SU-DHL-6 (cell line): ENCODE data around the gene CAPN8.

ENCODE experiments used
- H2AFZ ChIP-seq: fragments of 200-600 bp; sonication (generic); 2 replicates; pipeline ENCODE4 v1.6.1; 2014; ENCODE audit warnings: low read depth, mild to moderate bottlenecking, moderate library complexity, mixed read lengths, antibody characterized with exemption, low read length; ENCODE audit not compliant: severe bottlenecking
- H3F3A ChIP-seq: fragments of 200-600 bp; shearing (Covaris generic); 2 replicates; pipeline ENCODE4 v1.6.0; 2016; ENCODE audit warnings: antibody characterized with exemption, mild to moderate bottlenecking; ENCODE audit not compliant: insufficient read depth
- H3K27ac ChIP-seq: fragments of 200-600 bp; sonication (generic); 2 replicates; pipeline ENCODE4 v1.5.1; 2016; ENCODE audit warnings: low read depth, mild to moderate bottlenecking, low read length, moderate library complexity, mixed read lengths
- H3K27me3 ChIP-seq: fragments of 200-600 bp; sonication (generic), shearing (Covaris generic); 2 replicates; pipeline ENCODE4 v1.6.0; 2014; ENCODE audit warnings: mild to moderate bottlenecking, low read length
- H3K36me3 ChIP-seq: fragments of 200-600 bp; sonication (generic); 2 replicates; pipeline ENCODE4 v1.6.1; 2014; ENCODE audit warnings: mild to moderate bottlenecking, low read length, mixed read lengths
- H3K4me2 ChIP-seq: fragments of 300-600, 200-600 bp; shearing (Covaris generic), sonication (generic); 2 replicates; pipeline ENCODE4 v1.6.0; 2014; ENCODE audit warnings: low read length, low read depth, mild to moderate bottlenecking; ENCODE audit not compliant: poor library complexity, severe bottlenecking
- H3K4me3 ChIP-seq: fragments of 200-600 bp; sonication (generic); 2 replicates; pipeline ENCODE4 v1.5.1; 2014; ENCODE audit warnings: antibody characterized with exemption, low read length, mild to moderate bottlenecking, mixed read lengths; ENCODE audit not compliant: insufficient read depth, poor library complexity, severe bottlenecking
- H3K79me2 ChIP-seq: fragments of 200-600 bp; sonication (generic); 2 replicates; pipeline ENCODE4 v1.6.1; 2014; ENCODE audit warnings: mild to moderate bottlenecking, low read length, moderate library complexity; ENCODE audit not compliant: insufficient read depth
- H3K9ac ChIP-seq: fragments of 200-600 bp; sonication (generic); 2 replicates; pipeline ENCODE4 v1.7.0; 2014; ENCODE audit warnings: mild to moderate bottlenecking, low read length
- H3K9me2 ChIP-seq: fragments of 200-600 bp; sonication (generic); replicated peaks from 2 replicates; pipeline ENCODE4 v1.6.1; 2014; ENCODE audit warnings: low read length; ENCODE audit not compliant: insufficient read depth
- H3K9me3 ChIP-seq: fragments of 200-600 bp; sonication (generic); 2 replicates; pipeline ENCODE4 v1.6.1; 2014; ENCODE audit warnings: low read length, mixed read lengths; ENCODE audit not compliant: insufficient read depth
- H4K20me1 ChIP-seq: fragments of 200-600 bp; sonication (generic); 2 replicates; pipeline ENCODE4 v1.6.1; 2014; ENCODE audit warnings: low read depth, mild to moderate bottlenecking, antibody characterized with exemption, low read length, moderate library complexity, mixed read lengths
- CTCF ChIP-seq: fragments of 200-600 bp; sonication (generic); IDR thresholded peaks from one replicate; pipeline ENCODE4 v1.5.1; 2017; ENCODE audit warnings: antibody characterized with exemption, mild to moderate bottlenecking, low read length, moderate library complexity; ENCODE audit not compliant: insufficient read depth, poor library complexity, severe bottlenecking
- EZH2phosphoT487 ChIP-seq: fragments of 200-600 bp; sonication (generic), shearing (Covaris generic); conservative IDR thresholded peaks from 2 replicates; pipeline ENCODE4 v1.6.1; 2018; ENCODE audit warnings: mild to moderate bottlenecking, antibody characterized with exemption, low read length, moderate library complexity, mixed read lengths

Gene CAPN8

DNA sequence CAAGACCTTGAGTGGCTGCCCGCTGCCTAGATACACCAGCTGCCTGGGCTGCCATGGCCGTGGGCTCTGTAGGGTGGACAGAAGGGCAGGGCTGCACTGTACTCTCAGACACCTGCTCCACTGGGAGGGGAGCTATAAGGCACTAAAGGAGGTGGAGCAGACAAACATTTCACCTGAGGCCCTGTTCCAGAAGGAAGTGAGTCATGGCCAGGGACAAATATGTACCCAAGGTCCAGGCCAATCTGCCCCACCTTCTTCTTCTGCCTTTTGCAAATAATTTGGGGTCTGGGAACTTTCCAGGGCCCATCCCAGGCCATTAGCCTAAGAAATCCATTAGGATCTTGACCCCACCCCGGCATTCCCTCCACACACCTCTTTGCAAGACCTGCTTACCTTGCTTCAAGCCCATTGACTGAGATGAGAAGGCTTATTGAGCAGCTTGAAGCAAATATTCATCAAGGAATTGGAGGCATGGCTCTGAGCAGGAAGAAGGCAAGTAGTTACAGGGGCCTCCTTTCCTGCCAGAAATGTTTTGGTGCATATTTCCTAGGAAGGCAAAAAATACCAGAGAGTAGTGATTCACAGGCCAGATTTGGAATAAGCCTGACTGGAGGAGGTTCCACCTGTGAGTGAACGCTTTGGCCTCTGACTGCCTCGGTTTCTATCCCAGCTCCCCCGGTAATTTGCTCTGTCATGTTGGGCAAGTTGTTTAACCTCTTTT, at the start of gene CAPN8:
TSS of gene CAPN8 (minus strand) at position 110 of the 721 bp plus-strand sequence. CDS start at position 55, 55 bp downstream.
- H4K20me1 ChIP-seq: no peaks in the 10 kb centered on the region
- no peaks in the 10 kb centered on the region for H3K27me3 ChIP-seq
- H3K36me3 ChIP-seq: no peaks in the 10 kb centered on the region
- no peak within 1 kb of the TSS for H3K9ac ChIP-seq
- H3K79me2 ChIP-seq: no peaks in the 10 kb centered on the region
- no peaks in the 10 kb centered on the region for H3K9me3 ChIP-seq
- no peak within 1 kb of the TSS for H2AFZ ChIP-seq
- H3K4me3 ChIP-seq: no peak within 1 kb of the TSS
- TF ChIP-seq CTCF (no peak), EZH2phosphoT487 (no peak)
- no peak within 1 kb of the TSS for H3K4me2 ChIP-seq
- H3F3A ChIP-seq: no peaks in the 10 kb centered on the region
- no peaks in the 10 kb centered on the region for H3K9me2 ChIP-seq
- H3K27ac ChIP-seq: no peak within 1 kb of the TSS

DNA sequence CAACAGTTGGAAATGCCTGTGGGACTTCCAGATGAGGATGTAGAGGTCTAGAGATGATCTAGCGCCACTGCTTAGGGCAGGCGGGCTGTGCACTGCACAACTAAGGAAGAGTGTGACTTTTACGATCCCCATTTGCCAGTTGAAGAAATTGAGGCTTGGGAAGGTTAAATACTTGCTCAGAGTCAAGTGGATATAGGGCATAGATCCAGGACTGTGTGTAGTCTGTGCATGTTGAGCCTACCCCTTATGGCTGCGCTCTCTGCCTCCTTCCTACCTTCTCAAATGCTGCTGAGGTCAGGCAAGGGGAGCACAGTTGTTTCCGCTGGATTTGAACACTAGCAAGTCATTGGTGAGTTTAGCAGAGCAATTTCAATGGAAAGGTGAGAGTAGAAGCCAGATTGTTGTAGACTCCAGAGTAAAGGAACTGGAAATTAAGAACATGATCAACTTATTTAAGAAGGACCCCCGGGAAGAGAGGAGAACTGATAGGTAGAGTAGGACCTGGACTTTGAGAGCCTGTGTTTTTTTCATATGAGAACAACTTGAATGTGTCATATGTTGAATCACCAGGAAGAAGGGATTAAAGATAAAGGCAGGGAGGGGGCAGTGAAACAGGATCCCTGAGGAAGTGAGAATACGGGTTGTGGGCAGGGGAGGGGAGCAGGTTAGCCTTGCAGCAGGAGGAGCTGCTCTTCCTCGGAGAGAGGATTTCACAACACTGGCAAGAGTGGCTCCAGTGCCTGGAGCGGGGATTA, 49.5 kb upstream of the CAPN8 start:
- Histone ChIP-seq H3K27me3 (no peaks in the 10 kb centered on the region), H3K9me3 (no peaks in the 10 kb centered on the region), H3K9me2 (no peaks in the 10 kb centered on the region), H3K9ac (no peak overlapping the region), H3K79me2 (no peaks in the 10 kb centered on the region), H3K4me3 (no peak overlapping the region), H3K27ac (no peak overlapping the region), H3K4me2 (no peak overlapping the region), H3F3A (no peaks in the 10 kb centered on the region), H4K20me1 (no peaks in the 10 kb centered on the region), H2AFZ (no peak overlapping the region), H3K36me3 (no peaks in the 10 kb centered on the region)
- TF ChIP-seq CTCF (no peak), EZH2phosphoT487 (no peak)

DNA sequence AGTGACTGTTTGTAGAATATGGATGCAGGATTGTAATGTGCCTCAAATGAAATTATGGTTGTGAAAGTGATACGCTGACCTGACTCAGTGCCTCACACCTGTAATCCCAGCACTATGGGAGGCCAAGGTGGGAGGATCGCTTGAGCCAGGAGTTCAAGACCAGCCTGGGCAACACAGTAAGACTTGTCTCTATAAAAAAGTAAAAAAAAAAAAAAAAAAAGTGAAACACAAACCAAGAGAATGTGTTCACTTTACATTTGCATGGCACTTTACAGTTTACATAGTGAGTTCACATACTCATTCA, 48.9 kb upstream of the CAPN8 start:
- no peak overlapping the region for H3K4me3 ChIP-seq

More for the DNA sequence above, 48.9 kb upstream of the CAPN8 start:
- no peaks in the 10 kb centered on the region for H3K36me3 ChIP-seq
- no peaks in the 10 kb centered on the region for H3K27me3 ChIP-seq
- H3K9me2 ChIP-seq: no peaks in the 10 kb centered on the region
- no peak for TF ChIP-seq CTCF
- TF ChIP-seq EZH2phosphoT487: no peak
- H3K27ac ChIP-seq: no peak overlapping the region
- H3K4me2 ChIP-seq: no peak overlapping the region
- no peak overlapping the region for H2AFZ ChIP-seq
- no peaks in the 10 kb centered on the region for H3K9me3 ChIP-seq
- no peak overlapping the region for H3K9ac ChIP-seq
- no peaks in the 10 kb centered on the region for H4K20me1 ChIP-seq
- H3K79me2 ChIP-seq: no peaks in the 10 kb centered on the region
- H3F3A ChIP-seq: no peaks in the 10 kb centered on the region
